CD4-positive, alpha-beta T cell treated with Interleukin-12 subunit alpha and Interleukin-12 subunit beta, for 1 hour (primary cell): ENCODE results near the gene CNTD1.
"Not testable (repeated sequence)": the region's sequence is repeated elsewhere in the genome, so short reads cannot be mapped to it uniquely, and the experiment has no call there.

Experiments
- DNase-seq: peaks from one replicate; pipeline ENCODE4 v3.0.0-alpha.2; 2020

CNTD1 gene, protein sequence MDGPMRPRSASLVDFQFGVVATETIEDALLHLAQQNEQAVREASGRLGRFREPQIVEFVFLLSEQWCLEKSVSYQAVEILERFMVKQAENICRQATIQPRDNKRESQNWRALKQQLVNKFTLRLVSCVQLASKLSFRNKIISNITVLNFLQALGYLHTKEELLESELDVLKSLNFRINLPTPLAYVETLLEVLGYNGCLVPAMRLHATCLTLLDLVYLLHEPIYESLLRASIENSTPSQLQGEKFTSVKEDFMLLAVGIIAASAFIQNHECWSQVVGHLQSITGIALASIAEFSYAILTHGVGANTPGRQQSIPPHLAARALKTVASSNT

DNA sequence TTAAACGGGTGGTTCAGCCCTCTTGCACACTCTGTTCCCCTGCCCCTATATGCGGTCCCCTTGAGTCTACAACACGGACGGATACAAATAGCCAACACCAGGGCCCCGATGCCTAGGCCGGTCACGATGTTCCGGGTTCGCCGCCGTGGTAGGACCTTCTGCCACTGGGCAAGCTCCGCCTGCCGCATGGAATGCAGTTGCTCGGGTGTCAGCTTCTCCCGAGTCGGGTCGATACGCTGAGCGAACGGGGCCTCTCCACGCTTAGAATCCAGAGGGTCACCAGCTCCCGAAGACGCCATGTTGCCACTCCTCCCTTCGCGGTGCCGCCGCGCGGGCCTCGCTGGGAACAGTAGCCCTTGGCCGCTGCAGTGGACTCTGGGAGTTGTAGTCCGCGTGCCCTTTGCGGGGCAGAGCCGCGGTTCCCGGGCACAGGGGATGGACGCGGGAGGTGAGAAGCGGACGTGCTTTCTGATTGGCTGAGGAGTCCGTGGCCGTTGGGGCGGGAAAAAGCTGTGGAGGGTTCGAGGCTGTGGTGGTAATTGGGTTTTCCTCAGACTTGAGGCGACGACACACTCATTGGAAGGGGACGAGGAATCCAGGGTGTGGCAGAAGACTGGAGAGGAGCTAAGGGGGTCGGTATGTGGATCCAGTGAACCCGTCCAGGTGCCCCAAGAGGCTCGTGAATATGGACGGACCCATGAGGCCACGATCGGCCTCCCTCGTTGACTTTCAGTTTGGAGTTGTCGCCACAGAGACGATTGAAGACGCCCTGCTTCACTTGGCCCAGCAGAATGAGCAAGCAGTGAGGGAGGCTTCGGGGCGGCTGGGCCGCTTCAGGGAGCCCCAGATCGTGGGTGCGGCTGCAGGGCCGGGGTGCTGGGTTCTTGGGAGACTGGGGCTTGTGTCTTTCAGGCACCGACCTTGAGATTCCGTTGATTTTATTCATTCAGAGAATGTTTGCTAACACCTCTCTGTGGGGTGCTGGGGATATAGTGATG is at the start of gene CNTD1, which contains the start of gene COA3:
Gene CNTD1 (plus strand): TSS at position 479 of the 998 bp plus-strand sequence. CDS start 207 bp downstream, at position 686.
Gene COA3 (minus strand): TSS at position 322 of the 998 bp plus-strand sequence. CDS start 23 bp downstream, at position 299.
- DNase-seq: peak; percentile 77

DNA sequence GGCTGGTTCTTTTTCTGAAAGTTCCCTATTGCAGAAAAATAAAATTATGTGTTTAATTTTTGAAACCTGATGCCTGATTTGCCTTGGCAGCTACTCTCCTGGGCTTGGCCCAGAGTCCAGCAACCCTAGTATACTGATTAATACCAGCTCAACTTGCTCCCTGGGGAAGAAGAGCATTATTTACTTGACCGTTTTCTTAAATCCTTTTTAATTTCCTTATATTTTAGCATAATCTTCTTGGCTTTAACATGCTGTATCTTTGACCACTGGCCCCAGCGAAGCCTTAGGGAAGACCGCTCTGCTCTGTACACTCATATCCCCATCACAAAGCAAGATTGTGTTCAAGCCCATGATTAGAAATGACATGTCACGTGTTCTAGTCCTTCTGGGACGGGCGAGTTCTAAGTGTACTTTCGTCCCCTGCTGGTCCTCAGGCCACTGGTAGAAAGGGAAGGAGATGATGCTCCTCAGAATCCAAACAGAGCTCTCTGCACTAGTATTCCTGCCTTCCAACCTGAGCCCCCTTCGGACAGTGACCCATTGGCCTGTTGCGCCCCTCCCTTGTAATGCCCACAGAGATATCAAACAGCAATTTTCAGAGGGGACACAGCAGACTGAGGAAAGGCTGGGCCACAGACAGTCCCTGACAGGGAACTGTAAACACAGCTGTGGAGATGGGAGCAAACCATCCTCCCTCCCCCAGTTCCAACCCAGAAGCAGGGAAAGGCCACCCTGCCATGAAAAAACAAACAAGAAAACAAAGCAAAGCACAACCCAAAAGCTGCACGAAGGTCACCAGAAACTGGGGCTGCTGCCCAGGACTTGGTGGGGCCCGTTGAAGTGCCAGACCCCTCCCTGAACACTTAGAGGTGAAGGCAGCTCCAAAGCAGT is 49.5 kb upstream of the CNTD1 start:
- DNase-seq: no peak

DNA sequence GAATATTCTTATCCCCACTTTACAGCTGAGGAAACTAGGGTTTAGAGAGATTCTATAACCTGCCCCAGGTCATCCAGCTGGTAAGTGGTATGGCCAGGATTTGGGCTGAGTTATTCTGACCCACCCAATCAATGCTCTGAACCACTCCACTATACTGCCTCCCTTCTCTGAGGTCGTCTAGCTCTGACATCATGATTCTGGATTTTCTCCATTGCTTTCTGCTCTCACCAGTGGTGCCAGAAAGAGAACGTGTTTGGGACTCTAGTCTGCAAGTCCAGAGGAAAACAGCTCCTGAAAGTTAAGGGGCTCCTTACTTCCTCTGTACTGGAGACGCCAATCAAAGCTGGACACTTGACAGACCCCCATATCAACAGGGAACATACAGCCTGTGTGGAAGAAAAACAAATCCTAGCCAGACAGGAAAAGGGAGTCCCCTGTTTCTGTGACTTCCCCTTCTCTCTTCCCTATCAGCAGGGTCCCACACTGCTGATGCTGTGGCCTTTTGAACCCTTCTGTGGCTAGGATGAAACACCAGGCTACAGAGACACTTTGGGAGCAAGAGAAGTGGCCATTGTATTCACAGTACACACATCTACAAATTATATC is 47.8 kb upstream of the CNTD1 start:
- DNase-seq: no peak

DNA sequence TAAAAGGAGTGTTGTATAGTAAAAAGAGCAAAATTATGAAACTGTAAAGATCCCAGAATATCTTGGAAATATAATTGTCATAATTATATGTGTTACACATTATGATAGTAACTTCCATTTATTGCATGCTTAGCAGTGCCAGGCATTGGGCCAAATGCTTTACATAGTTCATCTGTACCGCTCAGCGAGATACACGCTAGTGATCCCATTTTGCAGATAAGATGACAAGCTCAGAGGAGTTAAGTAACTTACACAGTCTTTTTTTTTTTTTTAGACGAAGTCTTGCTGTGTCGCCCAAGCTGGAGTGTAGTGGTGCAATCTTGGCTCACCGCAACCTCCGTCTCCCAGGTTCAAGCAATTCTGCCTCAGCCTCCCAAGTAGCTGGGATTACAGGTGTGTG is 47.0 kb upstream of the CNTD1 start:
- no peak for DNase-seq

DNA sequence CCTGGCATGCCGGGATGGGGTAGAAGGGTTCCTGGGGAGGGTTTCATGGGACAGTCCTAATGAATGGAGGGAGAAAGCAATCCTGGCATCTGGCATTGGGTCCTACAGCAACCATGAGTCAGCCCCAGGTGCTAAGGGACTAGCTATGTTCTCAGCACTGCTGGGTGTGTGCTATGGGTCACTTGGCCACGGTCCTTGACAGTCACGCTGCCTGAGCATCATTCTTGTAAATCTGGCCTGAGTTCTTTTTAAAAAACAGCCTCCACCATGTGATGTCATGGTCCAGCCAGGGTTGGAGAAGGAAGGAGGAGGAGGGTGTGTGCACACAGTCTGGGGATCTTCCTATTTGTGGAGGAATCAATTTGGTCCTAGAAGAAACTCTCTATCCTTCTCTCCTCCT is 43.9 kb upstream of the CNTD1 start:
- DNase-seq: no peak

DNA sequence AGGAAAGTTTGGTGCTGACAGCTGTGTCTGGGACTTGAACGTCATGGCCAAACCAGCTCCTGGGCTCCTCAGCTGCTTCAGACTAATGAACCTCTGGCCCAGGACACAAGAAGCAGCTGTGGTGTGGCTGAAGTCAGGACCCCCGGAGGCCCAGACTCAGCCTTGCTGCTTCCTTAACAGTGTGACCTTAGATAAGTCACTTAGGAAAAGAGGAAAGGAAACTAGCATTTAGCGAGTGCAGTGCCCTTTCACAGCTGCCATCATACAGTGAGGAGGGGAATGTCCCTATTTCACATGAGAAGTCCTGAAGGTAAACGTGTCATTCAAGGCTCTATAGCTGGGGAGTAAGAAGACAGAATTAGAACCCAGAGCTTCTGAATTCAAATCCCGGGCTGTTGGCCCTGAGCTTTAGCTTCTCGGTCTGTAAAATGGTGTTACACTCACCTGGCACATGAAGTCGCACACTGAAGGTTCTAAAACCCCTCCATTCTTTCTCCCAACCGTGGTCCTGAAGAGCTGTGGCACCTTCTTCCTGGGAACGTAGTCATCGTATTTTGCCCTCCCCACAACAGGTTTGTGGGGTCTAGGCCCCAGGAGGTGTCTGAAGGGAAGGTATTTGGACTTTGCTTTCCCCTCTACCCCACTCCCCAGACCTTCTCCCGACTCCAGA is 38.5 kb upstream of the CNTD1 start:
- no peak for DNase-seq

DNA sequence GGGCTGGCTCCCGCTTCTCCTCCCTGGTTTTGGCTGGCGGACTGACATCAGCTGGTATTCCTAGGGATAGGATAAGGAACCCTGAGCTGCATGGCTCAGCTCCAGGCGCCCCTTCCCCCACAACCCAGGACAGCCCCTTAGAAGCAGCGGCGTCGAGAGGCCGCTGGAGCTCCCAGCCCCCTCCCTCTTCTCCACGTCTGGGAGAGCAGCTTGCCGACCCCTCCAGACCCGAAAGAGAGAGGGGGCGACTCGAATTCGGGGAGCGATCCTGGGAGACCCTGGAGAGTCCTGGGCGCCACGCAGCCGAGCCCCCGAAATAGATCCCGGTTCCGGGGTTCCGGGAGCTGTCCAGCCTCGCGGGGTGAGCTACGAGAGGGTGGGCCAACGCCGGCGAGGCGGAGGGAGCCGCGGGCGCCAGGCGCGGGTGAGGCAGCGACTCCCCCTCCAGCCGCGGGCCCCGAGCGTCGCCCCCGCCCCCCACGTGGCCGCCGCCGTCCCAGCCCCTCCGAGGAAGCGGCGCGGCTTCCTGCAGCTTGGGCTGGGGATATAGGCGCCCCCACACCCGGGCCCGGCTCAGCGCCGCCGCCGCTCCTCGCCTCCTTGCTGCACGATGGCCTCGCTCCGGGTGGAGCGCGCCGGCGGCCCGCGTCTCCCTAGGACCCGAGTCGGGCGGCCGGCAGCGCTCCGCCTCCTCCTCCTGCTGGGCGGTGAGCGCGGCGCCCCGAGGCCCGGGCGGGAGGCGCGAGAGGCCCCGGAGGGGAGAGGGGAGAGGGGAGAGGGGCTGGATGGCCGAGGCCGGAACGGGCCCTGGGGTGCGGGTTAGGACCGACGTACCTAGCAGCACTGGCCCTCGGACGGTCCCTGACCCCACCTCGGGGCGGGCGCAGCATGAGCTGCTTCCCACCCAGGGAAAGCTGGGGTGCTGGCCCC is 37.7 kb upstream of the CNTD1 start, which contains the start of gene RAMP2:
Gene RAMP2 (plus strand): TSS at position 576 of the 930 bp plus-strand sequence. CDS start 35 bp downstream, at position 611.
- DNase-seq: peak; percentile 13

DNA sequence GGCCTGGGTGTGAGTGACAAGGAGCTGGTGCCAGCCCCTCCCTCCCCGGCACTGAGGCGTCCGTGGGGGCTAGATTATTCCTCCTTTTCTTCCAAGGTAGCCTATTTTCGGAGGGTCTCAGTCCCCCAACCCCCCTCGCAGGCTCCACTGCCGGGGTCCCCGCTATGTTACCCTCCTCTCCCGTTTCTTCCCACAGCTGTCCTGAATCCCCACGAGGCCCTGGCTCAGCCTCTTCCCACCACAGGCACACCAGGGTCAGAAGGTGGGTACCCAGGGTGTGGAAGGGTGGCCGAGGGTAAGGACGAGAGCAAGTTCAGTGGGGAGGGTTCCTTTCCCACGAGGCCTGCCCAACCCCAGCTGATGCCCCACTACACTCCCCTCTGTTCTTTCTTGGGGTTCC is 37.0 kb upstream of the CNTD1 start:
- DNase-seq: no peak

DNA sequence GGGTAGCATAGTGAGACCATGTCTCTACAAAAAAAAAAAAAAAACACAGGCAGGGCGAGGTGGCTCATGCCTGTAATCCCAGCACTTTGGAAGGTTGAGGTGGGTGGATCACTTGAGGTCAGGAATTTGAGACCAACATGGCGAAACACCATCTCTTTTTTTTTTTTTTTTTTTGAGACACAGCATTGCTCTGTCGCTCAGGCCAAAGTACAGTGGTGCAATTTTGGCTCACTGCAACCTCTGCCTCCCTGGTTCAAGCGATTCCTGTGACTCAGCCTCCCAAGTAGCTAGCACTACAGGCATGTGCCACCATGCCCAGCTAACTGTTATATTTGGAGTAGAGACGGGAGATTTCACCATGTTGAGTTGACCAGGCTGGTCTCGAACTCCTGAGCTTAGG is 32.5 kb upstream of the CNTD1 start:
- no peak for DNase-seq

DNA sequence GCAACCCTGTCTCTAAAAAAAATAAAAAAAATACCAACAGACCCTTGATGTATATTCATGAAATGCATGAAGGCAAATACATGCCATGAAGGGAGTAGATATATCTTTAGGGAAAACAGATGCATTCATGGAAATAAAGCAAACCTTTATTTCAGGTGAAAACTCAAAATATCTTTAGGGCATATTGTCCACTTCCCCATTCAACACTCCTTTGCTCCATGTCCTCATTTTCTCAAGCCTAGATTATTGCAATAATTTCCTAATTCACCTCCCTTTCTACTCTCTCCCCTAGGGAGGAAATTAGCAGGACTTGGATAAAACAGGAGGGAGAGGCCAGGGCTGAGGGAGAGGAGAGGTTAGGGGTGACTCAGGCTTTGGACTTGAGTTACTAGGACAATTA is 31.1 kb upstream of the CNTD1 start:
- no peak for DNase-seq

DNA sequence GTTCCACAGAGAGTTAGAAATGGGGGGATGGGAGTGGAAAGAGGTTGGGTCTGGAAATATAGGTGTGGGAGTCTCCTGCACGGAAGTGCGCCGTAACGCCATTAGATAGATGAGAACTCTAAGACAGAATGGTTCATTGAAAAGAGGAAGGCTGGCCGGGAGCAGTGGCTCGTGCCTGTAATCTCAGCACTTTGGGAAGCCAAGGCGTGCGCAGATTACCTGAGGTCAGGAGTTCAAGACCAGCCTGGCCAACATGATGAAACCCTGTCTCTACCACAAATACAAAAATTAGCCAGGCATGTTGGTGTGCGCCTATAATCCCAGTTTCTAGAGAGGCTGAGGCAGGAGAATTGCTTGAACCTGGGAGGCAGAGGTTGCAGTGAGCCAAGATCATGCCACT is 30.7 kb upstream of the CNTD1 start:
- not testable (repeated sequence) for DNase-seq

DNA sequence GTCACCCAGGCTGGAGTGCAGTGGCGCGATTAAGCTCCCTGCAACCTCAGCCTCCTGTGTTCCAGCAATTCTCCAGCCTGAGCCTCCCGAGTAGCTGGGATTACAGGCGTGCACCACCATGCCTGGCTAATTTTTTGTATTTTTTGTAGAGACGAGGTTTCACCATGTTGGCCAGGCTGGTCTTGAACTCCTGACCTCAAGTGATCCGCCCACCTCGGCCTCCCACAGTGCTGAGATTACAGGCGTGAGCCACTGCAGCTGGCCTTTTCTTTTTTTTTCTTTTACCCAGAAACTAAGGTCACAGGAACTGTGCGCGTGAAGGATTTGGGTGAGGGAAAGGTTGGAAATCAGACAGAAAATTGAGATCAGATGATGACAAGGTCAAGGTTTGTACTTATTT is 28.7 kb upstream of the CNTD1 start:
- DNase-seq: not testable (repeated sequence)

DNA sequence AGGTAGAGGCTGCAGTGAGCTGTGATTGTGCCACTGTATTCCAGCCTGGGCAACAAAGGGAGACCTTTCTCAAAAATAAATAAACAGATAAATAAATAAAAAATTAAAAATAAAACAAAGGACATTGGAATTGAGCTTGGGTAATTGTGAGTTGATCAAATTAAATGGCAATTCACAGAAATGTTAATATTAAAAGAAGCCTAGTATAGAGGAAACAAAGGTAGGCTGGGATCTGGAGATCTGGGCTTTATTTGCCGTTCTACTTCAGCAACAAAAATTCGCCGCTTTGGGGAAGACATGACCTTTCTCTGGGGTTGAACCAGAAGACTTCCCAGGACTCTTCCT is 25.7 kb upstream of the CNTD1 start:
- DNase-seq: no peak

DNA sequence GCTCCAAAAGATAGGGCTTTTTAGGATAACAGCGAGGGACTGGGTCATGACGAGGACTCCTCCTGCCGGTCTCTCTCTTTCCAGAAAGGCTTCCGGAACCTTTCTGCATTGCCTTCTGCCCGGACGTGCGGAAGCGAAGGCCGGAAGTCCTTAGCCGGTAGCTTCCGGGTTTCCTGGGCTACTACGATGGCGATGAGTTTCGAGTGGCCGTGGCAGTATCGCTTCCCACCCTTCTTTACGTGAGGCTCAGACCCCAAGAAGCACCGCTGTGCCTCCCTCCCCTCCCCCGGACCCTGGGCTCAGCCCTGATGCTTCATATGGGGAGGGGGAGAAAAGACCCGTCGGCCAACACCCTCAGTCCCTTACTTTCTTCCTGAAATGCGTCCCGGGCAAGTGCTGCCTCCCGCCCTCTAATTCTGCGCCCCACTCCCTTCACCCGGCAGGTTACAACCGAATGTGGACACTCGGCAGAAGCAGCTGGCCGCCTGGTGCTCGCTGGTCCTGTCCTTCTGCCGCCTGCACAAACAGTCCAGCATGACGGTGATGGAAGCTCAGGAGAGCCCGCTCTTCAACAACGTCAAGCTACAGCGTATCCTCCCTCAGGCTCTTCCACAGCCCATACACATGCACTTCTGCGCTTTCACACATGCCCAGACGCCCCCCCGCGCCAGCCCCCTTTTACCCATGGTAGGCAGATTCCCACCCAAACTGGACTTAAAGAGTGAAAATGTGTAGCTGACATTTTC is 25.2 kb upstream of the CNTD1 start, which contains the start of gene VPS25:
Gene VPS25 (plus strand): TSS at position 160 of the 746 bp plus-strand sequence. CDS start 27 bp downstream, at position 187.
- DNase-seq: peak; percentile 84

DNA sequence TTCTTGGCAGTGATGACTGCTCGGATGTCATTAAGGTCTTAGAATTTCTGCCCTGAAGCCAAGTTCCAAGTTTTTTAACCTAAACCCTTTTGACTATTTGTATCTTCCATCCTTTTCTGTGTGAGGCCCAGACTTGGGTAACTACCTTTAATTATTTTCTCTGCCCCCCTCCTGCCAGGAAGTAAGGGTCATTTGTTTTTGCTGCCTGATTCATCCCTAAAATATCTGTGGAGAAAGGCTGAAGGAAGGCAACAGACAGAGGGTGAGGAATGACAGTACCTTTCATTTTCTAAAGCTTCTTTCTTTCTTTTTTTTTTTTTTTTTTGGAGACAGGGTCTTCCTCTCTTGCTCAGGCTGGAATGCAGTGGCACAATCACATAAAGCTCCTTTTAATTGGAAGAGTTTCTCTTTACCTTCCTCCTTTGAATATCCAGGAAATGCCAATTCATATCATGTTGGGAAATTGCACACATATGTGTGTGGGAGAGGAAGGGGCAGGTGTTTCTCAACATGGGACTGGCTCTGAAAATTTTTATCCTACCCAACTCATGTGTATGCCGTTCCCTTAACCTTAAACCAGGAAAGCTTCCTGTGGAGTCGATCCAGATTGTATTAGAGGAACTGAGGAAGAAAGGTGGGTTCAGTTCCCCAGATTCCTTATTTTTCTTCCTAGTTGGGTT is 24.5 kb upstream of the CNTD1 start:
- DNase-seq: no peak

DNA sequence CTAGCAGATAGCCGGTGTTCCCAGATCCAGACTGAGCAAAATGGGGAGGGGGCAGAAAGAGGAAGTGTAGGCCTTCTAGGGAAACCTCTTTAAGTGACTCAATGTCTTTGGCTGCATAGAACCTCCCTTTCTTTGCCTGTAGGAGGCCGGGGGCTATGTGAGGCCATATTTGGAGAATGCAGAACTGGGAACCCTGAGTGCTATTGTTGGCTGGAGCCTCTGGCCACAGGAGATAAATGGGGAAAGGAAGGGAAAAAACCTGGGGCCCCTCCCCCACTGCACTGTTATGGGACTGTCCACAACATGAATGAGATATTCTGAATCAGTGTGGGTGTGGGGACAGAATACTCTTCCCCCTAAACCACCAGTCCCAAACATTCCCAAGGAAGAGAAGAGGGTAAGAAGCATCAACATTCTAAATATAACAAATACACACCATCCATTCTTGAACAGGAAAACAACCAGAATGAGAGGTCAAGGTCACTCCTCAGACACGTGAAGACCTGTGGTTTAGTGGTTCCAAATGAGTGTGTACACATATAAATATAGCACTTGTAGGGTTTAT is 23.0 kb upstream of the CNTD1 start:
- no peak for DNase-seq

DNA sequence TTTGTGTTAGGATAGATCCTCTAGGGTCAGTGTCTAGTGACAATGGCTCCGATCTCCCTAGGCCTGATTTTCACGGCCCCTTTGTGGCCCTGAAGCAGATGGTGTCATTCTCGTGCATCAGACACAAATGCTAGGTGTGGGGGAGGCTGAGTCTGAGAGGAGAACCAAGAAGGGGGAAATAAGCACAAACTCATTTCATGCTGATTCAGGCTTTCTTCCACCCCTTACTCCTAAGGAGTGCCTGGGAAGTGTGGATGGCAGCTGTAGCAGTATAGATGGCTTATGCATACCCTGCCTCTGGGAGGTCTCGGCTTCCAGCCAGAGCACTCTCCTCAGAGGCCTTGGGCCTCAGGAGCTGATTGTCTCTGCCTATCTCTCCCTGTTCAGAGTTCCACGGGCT is 20.1 kb upstream of the CNTD1 start:
- no peak for DNase-seq

DNA sequence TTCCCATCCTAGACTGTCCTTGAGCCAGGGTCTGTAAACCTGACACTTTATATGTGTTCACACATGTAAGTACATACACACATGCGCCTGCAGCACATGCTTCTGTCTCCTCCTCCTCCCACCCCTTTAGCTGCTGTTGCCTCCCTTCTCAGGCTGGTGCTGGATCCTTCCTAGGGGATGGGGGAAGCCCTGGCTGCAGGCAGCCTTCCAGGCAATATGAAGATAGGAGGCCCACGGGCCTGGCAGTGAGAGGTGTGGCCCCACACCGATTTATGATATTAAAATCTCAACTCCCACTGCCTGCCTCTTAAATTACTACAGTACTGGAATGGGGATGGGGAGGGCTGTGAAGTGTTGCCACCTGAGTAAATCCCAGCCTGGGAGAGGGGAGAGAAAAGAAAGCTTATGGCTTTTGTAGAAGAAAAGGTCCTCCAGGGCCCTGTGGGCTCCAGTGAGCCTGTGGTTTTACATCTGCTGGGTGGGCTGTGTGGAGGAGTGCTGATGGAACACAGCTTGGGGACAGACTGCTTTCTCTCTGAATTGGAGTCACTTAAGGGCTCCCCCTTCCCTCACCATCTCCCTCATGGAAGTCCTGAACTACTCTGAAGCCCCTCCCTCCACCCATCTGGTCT is 19.2 kb upstream of the CNTD1 start:
- no peak for DNase-seq
